ENCODE measurements around the gene KCNA3.

The KCNA3 gene

GRCh38 chr1:110639724-110640386 is 34.9 kb downstream of the KCNA3 start:
- Histone ChIP-seq H3K27ac (ENCODE audit: low read length) (no peak overlapping the region), H3K4me1 (ENCODE audit: control insufficient read depth, insufficient read depth, low read length) (peaks cover 3% of the 10 kb centered on the region), H3K9ac (ENCODE audit: low read length in 2 of 2) (no peak overlapping the region), H3K4me3 (ENCODE audit: low read length in 2 of 2) (no peak overlapping the region), H3K36me3 (ENCODE audit: control insufficient read depth in 2 of 2, insufficient read depth in 2 of 2, low read length in 2 of 2) (no peaks in the 10 kb centered on the region), H3K9me3 (ENCODE audit: control insufficient read depth in 2 of 2, low read length in 2 of 2) (no peaks in the 10 kb centered on the region), H3K27me3 (ENCODE audit: control insufficient read depth in 1 of 2, insufficient read depth in 2 of 2, low read length in 2 of 2) (peaks cover 3 to 6% of the 10 kb centered on the region in 2 donors)

DNA sequence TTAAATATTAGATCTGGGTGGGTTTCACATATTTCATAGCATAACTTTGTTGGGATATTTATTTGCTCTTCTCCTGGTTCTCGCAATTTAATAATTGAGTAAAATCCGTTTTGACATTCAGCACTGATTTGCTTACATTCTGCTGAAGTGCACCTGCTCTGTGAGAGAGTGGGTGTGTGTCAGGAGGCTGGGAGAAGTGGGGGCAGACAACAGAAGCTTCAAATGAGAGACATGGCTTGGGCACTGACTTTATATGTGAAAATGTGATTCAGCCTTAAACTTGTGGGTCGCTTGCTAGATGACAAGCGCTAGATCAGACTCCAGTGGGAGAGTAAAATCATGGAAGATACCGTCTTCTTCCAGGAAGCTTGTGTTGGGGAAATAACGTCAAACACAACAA is 36.2 kb downstream of the KCNA3 start:
- no peak overlapping the region for H3K4me3 ChIP-seq (ENCODE audit: low read length in 2 of 2)
- no peaks in the 10 kb centered on the region for H3K9me3 ChIP-seq (ENCODE audit: control insufficient read depth in 2 of 2, low read length in 2 of 2)
- no peak overlapping the region for H3K9ac ChIP-seq (ENCODE audit: low read length in 2 of 2)
- no peak overlapping the region for H3K27ac ChIP-seq (ENCODE audit: low read length)
- no peaks in the 10 kb centered on the region for H3K36me3 ChIP-seq (ENCODE audit: control insufficient read depth in 2 of 2, insufficient read depth in 2 of 2, low read length in 2 of 2)
- peaks cover 3 to 6% of the 10 kb centered on the region in 2 donors for H3K27me3 ChIP-seq (ENCODE audit: control insufficient read depth in 1 of 2, insufficient read depth in 2 of 2, low read length in 2 of 2)
- H3K4me1 ChIP-seq (ENCODE audit: control insufficient read depth, insufficient read depth, low read length) = peaks cover 14% of the 10 kb centered on the region

- no peak overlapping the region for H3K9ac ChIP-seq (ENCODE audit: low read length in 2 of 2)
- H3K27ac ChIP-seq (ENCODE audit: low read length) = no peak overlapping the region
- H3K9me3 ChIP-seq (ENCODE audit: control insufficient read depth in 2 of 2, low read length in 2 of 2) = no peaks in the 10 kb centered on the region
- H3K4me3 ChIP-seq (ENCODE audit: low read length in 2 of 2) = no peak overlapping the region
- peaks cover 3 to 6% of the 10 kb centered on the region in 2 donors for H3K27me3 ChIP-seq (ENCODE audit: control insufficient read depth in 1 of 2, insufficient read depth in 2 of 2, low read length in 2 of 2)
- H3K4me1 ChIP-seq (ENCODE audit: control insufficient read depth, insufficient read depth, low read length) = peaks cover 14% of the 10 kb centered on the region
- H3K36me3 ChIP-seq (ENCODE audit: control insufficient read depth in 2 of 2, insufficient read depth in 2 of 2, low read length in 2 of 2) = no peaks in the 10 kb centered on the region
Observed at GRCh38 chr1:110638058-110638457, 36.7 kb downstream of the KCNA3 start.

GRCh38 chr1:110637475-110637874 is 37.3 kb downstream of the KCNA3 start:
- Histone ChIP-seq H3K9me3 (ENCODE audit: control insufficient read depth in 2 of 2, low read length in 2 of 2) (no peaks in the 10 kb centered on the region), H3K4me1 (ENCODE audit: control insufficient read depth, insufficient read depth, low read length) (peaks cover 14% of the 10 kb centered on the region), H3K9ac (ENCODE audit: low read length in 2 of 2) (no peak overlapping the region), H3K27ac (ENCODE audit: low read length) (no peak overlapping the region), H3K27me3 (ENCODE audit: control insufficient read depth in 1 of 2, insufficient read depth in 2 of 2, low read length in 2 of 2) (peaks cover 0 to 6% of the 10 kb centered on the region in 2 donors), H3K4me3 (ENCODE audit: low read length in 2 of 2) (no peak overlapping the region), H3K36me3 (ENCODE audit: control insufficient read depth in 2 of 2, insufficient read depth in 2 of 2, low read length in 2 of 2) (no peaks in the 10 kb centered on the region)

DNA sequence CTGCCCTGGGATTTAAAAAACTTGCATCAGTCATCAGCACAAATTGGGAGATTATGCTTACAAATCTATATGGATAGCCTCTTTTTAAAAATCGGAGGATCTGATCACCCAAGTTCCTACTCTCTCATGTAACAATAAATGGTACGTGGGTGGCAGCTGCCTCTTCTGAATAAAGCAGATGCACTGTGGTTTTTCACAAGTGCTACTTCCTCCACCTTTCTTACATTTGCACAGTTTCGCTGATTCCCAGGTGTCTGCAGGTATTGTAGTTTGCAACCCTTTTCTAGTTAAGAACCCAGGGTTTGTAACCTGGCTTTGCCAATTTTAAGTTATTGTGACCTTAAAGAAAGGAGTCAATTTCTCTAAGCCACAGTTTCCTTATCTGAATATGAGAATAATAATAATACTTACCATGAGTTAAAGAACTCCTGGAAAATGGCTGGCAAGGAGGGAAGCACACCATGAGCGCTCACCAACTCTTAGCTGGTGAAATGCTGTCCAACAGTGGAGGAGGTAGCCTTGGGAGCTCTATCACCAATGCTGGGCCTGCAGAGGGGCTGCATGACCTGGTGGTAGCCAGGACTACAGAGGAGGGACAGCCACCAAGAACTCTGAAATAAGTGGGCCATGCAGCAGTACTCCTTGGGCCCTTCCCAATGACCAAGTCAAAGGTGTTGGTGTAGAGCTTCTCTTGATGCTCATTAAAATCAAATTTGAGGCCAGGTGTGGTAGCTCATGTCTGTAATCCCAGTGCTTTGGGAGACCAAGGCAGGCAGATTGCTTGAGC is 38.4 kb downstream of the KCNA3 start:
- no peak overlapping the region for H3K4me3 ChIP-seq (ENCODE audit: low read length in 2 of 2)
- H3K4me1 ChIP-seq (ENCODE audit: control insufficient read depth, insufficient read depth, low read length) = peaks cover 14% of the 10 kb centered on the region
- H3K27ac ChIP-seq (ENCODE audit: low read length) = no peak overlapping the region
- H3K36me3 ChIP-seq (ENCODE audit: control insufficient read depth in 2 of 2, insufficient read depth in 2 of 2, low read length in 2 of 2) = no peaks in the 10 kb centered on the region
- H3K9me3 ChIP-seq (ENCODE audit: control insufficient read depth in 2 of 2, low read length in 2 of 2) = no peaks in the 10 kb centered on the region
- peaks cover under 1 to 9% of the 10 kb centered on the region in 2 donors for H3K27me3 ChIP-seq (ENCODE audit: control insufficient read depth in 1 of 2, insufficient read depth in 2 of 2, low read length in 2 of 2)
- no peak overlapping the region for H3K9ac ChIP-seq (ENCODE audit: low read length in 2 of 2)

DNA sequence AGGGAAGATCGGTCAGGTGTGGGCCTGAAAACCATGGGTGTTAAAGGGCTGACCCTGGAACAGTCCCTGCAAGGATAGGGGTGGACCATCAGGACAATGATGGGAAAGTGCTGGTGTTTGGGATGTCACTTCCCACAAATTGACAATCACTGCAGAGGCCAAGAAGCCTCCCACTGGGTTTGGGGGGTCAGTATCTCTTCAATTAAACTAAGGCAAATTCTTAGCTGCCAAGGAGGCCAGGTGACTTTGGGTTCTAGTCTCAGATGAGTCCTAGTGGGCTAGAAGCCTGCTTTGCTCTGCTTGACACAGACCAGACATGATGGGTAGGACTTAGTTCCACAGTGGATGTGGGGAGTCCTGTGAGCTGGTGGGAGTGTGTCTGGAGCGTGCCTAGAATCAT is 39.3 kb downstream of the KCNA3 start:
- no peak overlapping the region for H3K27ac ChIP-seq (ENCODE audit: low read length)

DNA sequence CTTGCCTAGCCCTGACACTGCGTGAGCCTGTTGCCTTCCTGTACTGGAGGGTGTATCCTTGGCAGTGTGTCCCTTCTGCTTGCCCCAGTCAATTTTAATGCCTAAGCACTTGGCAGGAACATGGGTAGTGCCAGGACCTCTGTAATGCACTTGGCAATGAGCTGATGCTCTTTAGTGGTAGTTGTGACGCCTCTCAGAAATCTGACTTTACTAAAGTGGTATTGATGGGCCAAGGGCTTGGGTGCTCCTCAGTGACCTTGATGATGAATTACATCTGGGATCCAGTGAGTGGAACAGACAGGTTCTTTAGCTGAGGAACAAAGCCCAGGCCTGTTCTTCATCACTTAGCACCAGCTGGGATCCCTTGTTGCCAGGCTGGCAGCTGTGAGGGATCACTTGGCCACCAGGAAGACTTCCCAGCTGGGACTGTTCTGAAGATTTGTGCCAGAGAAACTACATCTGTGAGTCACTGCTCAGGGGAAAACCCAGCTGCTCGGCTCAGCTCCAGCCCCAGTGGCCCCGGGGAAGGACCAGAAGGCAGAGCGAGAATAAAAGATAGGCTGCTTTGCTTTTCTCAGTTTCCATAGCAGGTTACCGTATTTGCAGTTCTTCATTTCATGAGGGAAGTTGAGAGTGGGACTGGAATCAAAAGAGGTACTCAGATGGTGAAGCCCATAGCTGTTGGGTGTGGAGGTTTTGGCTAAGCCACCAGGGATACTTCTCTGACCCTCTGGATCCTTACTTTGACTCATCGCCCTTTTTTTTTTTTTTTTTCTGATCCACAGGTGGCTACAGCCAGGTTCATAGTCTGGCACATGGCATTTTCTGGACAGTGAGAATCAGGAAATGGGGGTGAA is 40.1 kb downstream of the KCNA3 start:
- no peak overlapping the region for H3K4me3 ChIP-seq (ENCODE audit: low read length in 2 of 2)
- H3K9ac ChIP-seq (ENCODE audit: low read length in 2 of 2) = no peak overlapping the region
- H3K4me1 ChIP-seq (ENCODE audit: control insufficient read depth, insufficient read depth, low read length) = peaks cover 14% of the 10 kb centered on the region
- peaks cover 4 to 12% of the 10 kb centered on the region in 2 donors for H3K27me3 ChIP-seq (ENCODE audit: control insufficient read depth in 1 of 2, insufficient read depth in 2 of 2, low read length in 2 of 2)
- peak overlapping the region; percentile 24 for H3K27ac ChIP-seq (ENCODE audit: low read length)
- H3K36me3 ChIP-seq (ENCODE audit: control insufficient read depth in 2 of 2, insufficient read depth in 2 of 2, low read length in 2 of 2) = no peaks in the 10 kb centered on the region
- H3K9me3 ChIP-seq (ENCODE audit: control insufficient read depth in 2 of 2, low read length in 2 of 2) = no peaks in the 10 kb centered on the region

More for the DNA sequence above, 39.3 kb downstream of the KCNA3 start:
- no peak overlapping the region for H3K9ac ChIP-seq (ENCODE audit: low read length in 2 of 2)
- H3K27me3 ChIP-seq (ENCODE audit: control insufficient read depth in 1 of 2, insufficient read depth in 2 of 2, low read length in 2 of 2) = peaks cover 4 to 13% of the 10 kb centered on the region in 2 donors
- peaks cover 14% of the 10 kb centered on the region for H3K4me1 ChIP-seq (ENCODE audit: control insufficient read depth, insufficient read depth, low read length)
- H3K9me3 ChIP-seq (ENCODE audit: control insufficient read depth in 2 of 2, low read length in 2 of 2) = no peaks in the 10 kb centered on the region
- H3K4me3 ChIP-seq (ENCODE audit: low read length in 2 of 2) = no peak overlapping the region
- no peaks in the 10 kb centered on the region for H3K36me3 ChIP-seq (ENCODE audit: control insufficient read depth in 2 of 2, insufficient read depth in 2 of 2, low read length in 2 of 2)

DNA sequence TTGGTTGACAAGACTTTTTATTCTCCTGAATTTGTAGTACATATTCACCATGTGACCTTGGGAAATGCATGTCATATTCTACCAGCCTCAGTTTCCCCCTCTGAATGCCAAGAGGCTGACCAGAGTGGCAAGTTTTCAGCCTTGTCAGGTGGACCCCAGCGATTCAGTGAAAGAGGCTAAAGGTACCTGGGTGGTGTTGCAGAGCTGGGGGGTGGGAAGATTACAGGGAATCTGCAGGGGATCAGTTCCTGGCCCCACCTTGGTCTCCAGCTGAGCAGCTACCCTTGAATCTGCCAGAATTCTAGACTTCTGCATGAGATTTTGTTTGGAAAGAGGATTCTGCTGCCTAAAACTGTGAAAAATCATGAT is 40.7 kb downstream of the KCNA3 start:
- Histone ChIP-seq H3K27ac (ENCODE audit: low read length) (peak overlapping the region; percentile 24), H3K27me3 (ENCODE audit: control insufficient read depth in 1 of 2, insufficient read depth in 2 of 2, low read length in 2 of 2) (peaks cover 4 to 12% of the 10 kb centered on the region in 2 donors), H3K4me3 (ENCODE audit: low read length in 2 of 2) (no peak overlapping the region), H3K9ac (ENCODE audit: low read length in 2 of 2) (no peak overlapping the region), H3K9me3 (ENCODE audit: control insufficient read depth in 2 of 2, low read length in 2 of 2) (no peaks in the 10 kb centered on the region), H3K4me1 (ENCODE audit: control insufficient read depth, insufficient read depth, low read length) (peaks cover 14% of the 10 kb centered on the region), H3K36me3 (ENCODE audit: control insufficient read depth in 2 of 2, insufficient read depth in 2 of 2, low read length in 2 of 2) (no peaks in the 10 kb centered on the region)

DNA sequence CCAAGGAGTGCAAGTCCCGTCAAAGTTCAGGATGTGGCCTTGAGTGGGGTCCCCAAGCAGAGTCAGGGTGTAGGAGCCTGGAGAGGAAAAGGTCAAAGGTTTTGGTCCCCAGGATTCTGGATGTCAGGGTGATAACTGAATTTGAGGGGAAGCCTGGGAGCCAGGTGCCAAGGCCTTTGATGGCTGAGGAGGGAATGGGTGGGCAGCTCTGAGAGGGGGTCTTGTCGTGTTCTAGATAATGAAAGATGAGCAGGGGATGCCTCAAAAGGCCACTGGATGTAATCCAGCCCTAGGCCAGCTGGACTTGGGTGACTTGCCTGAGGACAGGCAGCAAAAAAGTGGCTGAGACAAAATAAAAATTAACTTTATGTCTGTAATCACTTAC is 41.1 kb downstream of the KCNA3 start:
- Histone ChIP-seq H3K9ac (ENCODE audit: low read length in 2 of 2) (no peak overlapping the region), H3K4me1 (ENCODE audit: control insufficient read depth, insufficient read depth, low read length) (peaks cover 14% of the 10 kb centered on the region), H3K27ac (ENCODE audit: low read length) (no peak overlapping the region), H3K9me3 (ENCODE audit: control insufficient read depth in 2 of 2, low read length in 2 of 2) (no peaks in the 10 kb centered on the region), H3K36me3 (ENCODE audit: control insufficient read depth in 2 of 2, insufficient read depth in 2 of 2, low read length in 2 of 2) (no peaks in the 10 kb centered on the region), H3K27me3 (ENCODE audit: control insufficient read depth in 1 of 2, insufficient read depth in 2 of 2, low read length in 2 of 2) (peaks cover 4 to 14% of the 10 kb centered on the region in 2 donors), H3K4me3 (ENCODE audit: low read length in 2 of 2) (no peak overlapping the region)

DNA sequence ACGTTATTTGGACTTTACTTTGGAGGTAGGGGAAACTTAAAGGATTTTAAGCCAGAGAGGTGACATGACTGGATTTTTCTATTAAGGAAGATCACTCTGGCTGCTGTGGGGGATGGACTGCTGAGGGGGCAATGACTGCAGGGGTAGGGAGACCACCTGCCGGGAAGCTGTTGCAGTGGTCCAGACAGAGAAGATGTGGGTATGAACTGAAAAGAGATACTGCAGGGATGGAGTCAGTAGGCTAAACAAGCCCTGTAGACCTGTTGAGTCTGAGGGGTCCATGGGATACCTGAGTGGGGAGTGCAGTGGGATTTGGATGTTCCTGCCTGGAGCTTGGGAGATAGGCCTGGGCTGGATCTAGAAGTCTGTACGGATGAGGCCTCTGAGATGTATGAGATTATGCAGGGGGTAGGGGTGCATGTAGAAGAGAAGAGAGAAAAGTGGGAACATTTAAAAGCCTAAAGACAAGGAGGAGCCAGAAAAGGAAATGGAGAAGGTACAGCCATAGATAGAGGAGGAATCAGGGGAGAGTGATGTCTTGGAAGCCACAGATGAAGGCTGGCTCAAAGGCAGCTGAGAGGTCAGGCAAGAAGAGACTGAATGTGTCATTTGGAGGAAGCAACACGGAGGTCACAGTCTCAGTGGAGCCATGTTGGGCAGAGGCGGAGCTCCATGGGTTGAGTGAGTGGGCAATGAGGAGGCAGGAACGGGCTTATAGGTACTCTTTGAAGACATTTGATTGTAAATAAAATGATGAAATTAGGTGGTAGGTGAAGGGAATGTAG is 42.7 kb downstream of the KCNA3 start:
- H3K27ac ChIP-seq (ENCODE audit: low read length) = no peak overlapping the region
- H3K9ac ChIP-seq (ENCODE audit: low read length in 2 of 2) = no peak overlapping the region

More for the DNA sequence above, 42.7 kb downstream of the KCNA3 start:
- H3K4me3 ChIP-seq (ENCODE audit: low read length in 2 of 2) = no peak overlapping the region
- H3K9me3 ChIP-seq (ENCODE audit: control insufficient read depth in 2 of 2, low read length in 2 of 2) = no peaks in the 10 kb centered on the region
- peaks cover 14% of the 10 kb centered on the region for H3K4me1 ChIP-seq (ENCODE audit: control insufficient read depth, insufficient read depth, low read length)
- peaks cover 4 to 10% of the 10 kb centered on the region in 2 donors for H3K27me3 ChIP-seq (ENCODE audit: control insufficient read depth in 1 of 2, insufficient read depth in 2 of 2, low read length in 2 of 2)
- no peaks in the 10 kb centered on the region for H3K36me3 ChIP-seq (ENCODE audit: control insufficient read depth in 2 of 2, insufficient read depth in 2 of 2, low read length in 2 of 2)

All from stomach smooth muscle (tissue), 2 donors.